Activated T-helper 1 cell treated with Interleukin-2 at 50 U/mL for 16 hours (primary cell): ENCODE results near the gene MGMT.

Source experiments
- DNase-seq: peaks from one replicate; pipeline ENCODE4 v3.0.0-alpha.2; 2020; ENCODE audit warnings: low read depth

MGMT gene

GRCh38 chr10:129690248-129691070 is 223.4 kb downstream of the MGMT start:
- no peak for DNase-seq

GRCh38 chr10:129692695-129693094 is 225.7 kb downstream of the MGMT start:
- DNase-seq = no peak

GRCh38 chr10:129693382-129693781 is 226.3 kb downstream of the MGMT start:
- no peak for DNase-seq

- DNase-seq = no peak
These were observed 227.1 kb downstream of the MGMT start for GRCh38 chr10:129694184-129694583.

GRCh38 chr10:129694691-129695243 is 227.7 kb downstream of the MGMT start:
- no peak for DNase-seq

- no peak for DNase-seq
These were observed 228.6 kb downstream of the MGMT start for GRCh38 chr10:129695671-129696070.

GRCh38 chr10:129696636-129697035 is 229.6 kb downstream of the MGMT start:
- no peak for DNase-seq

- DNase-seq = no peak
These were observed 230.6 kb downstream of the MGMT start for GRCh38 chr10:129697463-129698247.

- DNase-seq = no peak
These were observed 232.8 kb downstream of the MGMT start for GRCh38 chr10:129699722-129700340.

GRCh38 chr10:129702605-129703004 is 235.6 kb downstream of the MGMT start:
- DNase-seq = no peak

GRCh38 chr10:129703287-129704137 is 236.5 kb downstream of the MGMT start:
- no peak for DNase-seq

- no peak for DNase-seq
These were observed 237.2 kb downstream of the MGMT start for GRCh38 chr10:129704225-129704624.

GRCh38 chr10:129704786-129705525 is 237.9 kb downstream of the MGMT start:
- no peak for DNase-seq

- no peak for DNase-seq
These were observed 238.6 kb downstream of the MGMT start for GRCh38 chr10:129705676-129706075.

- DNase-seq = no peak
These were observed 239.0 kb downstream of the MGMT start for GRCh38 chr10:129706081-129706480.

- no peak for DNase-seq
These were observed 239.5 kb downstream of the MGMT start for GRCh38 chr10:129706523-129706922.

GRCh38 chr10:129707406-129708388 is 240.7 kb downstream of the MGMT start:
- no peak for DNase-seq

- no peak for DNase-seq
These were observed 242.1 kb downstream of the MGMT start for GRCh38 chr10:129709101-129709500.

- no peak for DNase-seq
These were observed 242.8 kb downstream of the MGMT start for GRCh38 chr10:129709627-129710509.
